ENCODE results near the gene DNAH8. TPM values are rescaled to one million over a fixed set of nuclear protein-coding genes. Genes with fewer than 3 reads are reported as not detected.

Gene DNAH8
- polyA plus RNA-seq, 1 of the 3 experiments (the other 2 are of a cell fraction): not detected

DNA sequence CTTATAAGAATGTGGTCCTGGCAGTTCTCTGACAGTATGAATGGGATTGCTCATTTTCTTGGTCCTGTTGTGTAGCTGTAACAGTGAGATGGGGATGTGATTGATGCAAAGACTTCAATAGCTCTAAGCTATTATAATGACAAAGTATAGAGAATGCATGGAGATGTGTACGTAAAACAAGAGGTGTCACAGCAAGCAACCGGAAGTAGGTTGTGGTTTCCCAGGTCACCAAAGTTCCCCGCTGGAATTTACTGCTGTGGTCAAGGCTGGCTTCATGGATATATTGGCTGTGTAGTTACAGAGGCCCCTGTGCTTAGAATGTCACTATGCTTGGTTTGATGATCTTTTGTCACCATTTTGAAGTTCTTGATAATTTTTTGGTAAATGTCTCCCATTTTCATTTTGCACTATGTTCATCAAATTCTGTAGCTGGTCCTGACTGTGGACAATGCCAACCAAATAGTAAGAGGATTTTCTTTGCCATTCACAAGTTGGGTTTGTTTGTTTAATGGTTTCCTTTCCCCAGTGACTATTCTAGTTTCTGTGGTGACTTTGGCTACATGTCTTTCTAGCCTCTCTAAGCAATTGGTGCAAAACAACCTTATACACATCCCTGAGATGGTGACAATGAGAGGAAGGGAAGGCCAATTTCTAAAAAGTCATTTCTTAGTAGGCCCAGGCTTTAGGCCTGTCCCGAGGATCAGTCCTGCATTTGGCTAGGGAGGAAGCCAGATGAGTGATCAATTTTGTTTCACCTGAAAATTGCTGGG is 10.5 kb downstream of the DNAH8 start (continued):
- TF ChIP-seq, protein P1, sequence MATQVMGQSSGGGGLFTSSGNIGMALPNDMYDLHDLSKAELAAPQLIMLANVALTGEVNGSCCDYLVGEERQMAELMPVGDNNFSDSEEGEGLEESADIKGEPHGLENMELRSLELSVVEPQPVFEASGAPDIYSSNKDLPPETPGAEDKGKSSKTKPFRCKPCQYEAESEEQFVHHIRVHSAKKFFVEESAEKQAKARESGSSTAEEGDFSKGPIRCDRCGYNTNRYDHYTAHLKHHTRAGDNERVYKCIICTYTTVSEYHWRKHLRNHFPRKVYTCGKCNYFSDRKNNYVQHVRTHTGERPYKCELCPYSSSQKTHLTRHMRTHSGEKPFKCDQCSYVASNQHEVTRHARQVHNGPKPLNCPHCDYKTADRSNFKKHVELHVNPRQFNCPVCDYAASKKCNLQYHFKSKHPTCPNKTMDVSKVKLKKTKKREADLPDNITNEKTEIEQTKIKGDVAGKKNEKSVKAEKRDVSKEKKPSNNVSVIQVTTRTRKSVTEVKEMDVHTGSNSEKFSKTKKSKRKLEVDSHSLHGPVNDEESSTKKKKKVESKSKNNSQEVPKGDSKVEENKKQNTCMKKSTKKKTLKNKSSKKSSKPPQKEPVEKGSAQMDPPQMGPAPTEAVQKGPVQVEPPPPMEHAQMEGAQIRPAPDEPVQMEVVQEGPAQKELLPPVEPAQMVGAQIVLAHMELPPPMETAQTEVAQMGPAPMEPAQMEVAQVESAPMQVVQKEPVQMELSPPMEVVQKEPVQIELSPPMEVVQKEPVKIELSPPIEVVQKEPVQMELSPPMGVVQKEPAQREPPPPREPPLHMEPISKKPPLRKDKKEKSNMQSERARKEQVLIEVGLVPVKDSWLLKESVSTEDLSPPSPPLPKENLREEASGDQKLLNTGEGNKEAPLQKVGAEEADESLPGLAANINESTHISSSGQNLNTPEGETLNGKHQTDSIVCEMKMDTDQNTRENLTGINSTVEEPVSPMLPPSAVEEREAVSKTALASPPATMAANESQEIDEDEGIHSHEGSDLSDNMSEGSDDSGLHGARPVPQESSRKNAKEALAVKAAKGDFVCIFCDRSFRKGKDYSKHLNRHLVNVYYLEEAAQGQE (IDR thresholded peaks at IDR 0.05; ENCODE audit: low read depth, low read length): no peak

DNA sequence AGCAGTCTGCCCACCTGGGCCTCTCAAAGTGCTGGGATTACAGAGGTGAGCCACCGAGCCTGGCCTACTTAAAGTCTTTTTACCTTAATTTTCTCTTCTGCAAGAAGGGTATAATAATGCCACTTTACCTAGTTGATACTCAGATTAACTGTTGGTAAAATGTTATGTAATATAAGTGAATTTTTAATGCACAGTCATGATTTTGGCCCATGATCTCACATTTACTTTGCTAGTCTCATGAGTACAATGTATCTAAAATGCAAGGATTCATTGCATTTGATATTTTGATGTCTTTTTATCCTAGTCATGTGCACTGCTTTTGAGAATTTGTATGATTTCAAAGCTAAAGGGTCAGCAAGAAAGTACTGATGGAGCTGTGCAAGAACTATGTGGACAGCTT is 13.1 kb downstream of the DNAH8 start:
- H3K4me1 ChIP-seq (ENCODE audit: control insufficient read depth in 1 of 2, insufficient read depth in 2 of 2, low read depth in 1 of 2, low read length in 1 of 2): peaks cover 0 to 16% of the 10 kb centered on the region in 2 experiments; a peak in 2 of 4 replicates
- CTCF ChIA-PET: no interaction called here
- H3K4me2 ChIP-seq: no peak overlapping the region
- H3K27me3 ChIP-seq (ENCODE audit: insufficient read depth): no peaks in the 10 kb centered on the region
- no peaks in the 10 kb centered on the region for H3K9me3 ChIP-seq
- TF ChIP-seq, protein P2, sequence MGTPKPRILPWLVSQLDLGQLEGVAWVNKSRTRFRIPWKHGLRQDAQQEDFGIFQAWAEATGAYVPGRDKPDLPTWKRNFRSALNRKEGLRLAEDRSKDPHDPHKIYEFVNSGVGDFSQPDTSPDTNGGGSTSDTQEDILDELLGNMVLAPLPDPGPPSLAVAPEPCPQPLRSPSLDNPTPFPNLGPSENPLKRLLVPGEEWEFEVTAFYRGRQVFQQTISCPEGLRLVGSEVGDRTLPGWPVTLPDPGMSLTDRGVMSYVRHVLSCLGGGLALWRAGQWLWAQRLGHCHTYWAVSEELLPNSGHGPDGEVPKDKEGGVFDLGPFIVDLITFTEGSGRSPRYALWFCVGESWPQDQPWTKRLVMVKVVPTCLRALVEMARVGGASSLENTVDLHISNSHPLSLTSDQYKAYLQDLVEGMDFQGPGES (IDR thresholded peaks at IDR 0.05; ENCODE audit: low read depth, low read length): no peak
- TF ChIP-seq GATA2 (CRISPR knock-in tag; IDR thresholded peaks at IDR 0.05) (no peak), RCOR1 (IDR thresholded peaks at IDR 0.05; ENCODE audit: low read length) (no peak)
- H3K9ac ChIP-seq: no peak overlapping the region
- DNase-seq: no peak
- H3K36me3 ChIP-seq (replicated peaks in 1 of 2; ENCODE audit: control insufficient read depth in 1 of 2, insufficient read depth in 2 of 2, low read length in 1 of 2): no peaks in the 10 kb centered on the region
- WGBS (ENCODE audit: low lambda C conversion rate): 50% methylated on average over 1 of the region's 1 CpG
- no peaks in the 10 kb centered on the region for H3K79me2 ChIP-seq (ENCODE audit: insufficient read depth)
- peak overlapping the region in 1 of 2 experiments; percentile 0; a peak in 1 of 4 replicates for H3K27ac ChIP-seq (ENCODE audit: low read depth in 2 of 2, low read length in 1 of 2)
- POLR2A ChIA-PET: no interaction called here
- no peaks in the 10 kb centered on the region for H3F3A ChIP-seq (replicated peaks; ENCODE audit: insufficient read depth)
- no peak overlapping the region for H3K4me3 ChIP-seq (ENCODE audit: low read depth in 2 of 2, low read length in 1 of 2)
- no peaks in the 10 kb centered on the region for H3K9me2 ChIP-seq
- H4K20me1 ChIP-seq (ENCODE audit: insufficient read depth): no peaks in the 10 kb centered on the region
- no peak overlapping the region; the same call in 1 of the 2 replicates for H2AFZ ChIP-seq (ENCODE audit: low read depth)

DNA sequence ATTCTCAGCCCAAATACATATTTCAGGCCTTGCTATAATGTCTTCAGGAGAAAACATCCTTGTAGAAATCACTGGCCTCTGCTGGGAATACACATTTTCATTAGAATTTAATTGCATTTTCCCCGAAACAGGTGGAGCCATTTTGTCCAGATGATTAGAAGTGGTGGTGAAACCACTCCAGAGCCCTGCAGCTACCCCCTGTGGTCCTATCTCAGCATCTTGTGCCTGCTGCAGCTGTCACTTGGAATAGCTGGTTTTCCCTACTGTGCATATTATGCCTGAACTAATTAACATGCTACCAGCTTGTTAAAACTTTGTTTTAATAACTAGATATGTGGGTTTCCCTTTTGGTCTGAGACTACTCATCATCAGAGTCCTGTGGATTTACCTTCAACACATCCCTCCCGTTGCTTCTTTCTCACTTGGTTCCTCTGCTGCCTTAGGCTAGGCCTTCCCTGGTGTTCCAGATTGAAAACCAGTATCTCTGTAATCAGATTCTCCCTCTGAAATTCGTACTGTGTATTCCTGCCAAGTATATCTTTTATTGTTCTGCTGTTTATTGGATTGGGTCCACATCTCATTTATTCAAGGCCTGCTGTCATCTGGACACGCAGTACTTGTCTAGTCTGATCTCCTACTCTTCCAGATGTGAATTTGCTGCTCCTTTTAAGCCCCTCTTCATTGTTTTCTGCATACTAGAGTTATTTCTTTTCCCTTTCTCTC is 15.2 kb downstream of the DNAH8 start:
- no peaks in the 10 kb centered on the region for H3K9me3 ChIP-seq
- H3K27me3 ChIP-seq (ENCODE audit: insufficient read depth): no peaks in the 10 kb centered on the region
- H3K36me3 ChIP-seq (replicated peaks in 1 of 2; ENCODE audit: control insufficient read depth in 1 of 2, insufficient read depth in 2 of 2, low read length in 1 of 2): no peaks in the 10 kb centered on the region
- H3K9me2 ChIP-seq: no peaks in the 10 kb centered on the region
- H4K20me1 ChIP-seq (ENCODE audit: insufficient read depth): no peaks in the 10 kb centered on the region
- ChIA-PET CTCF (interaction anchor here (0.7 to 1.7 kb wide), 2 partner anchors 10 to 23 kb away, joined by 3 to 4 read pairs; no protein-coding TSS in a partner anchor), POLR2A (no interaction called here)
- H3F3A ChIP-seq (replicated peaks; ENCODE audit: insufficient read depth): no peaks in the 10 kb centered on the region
- no peak overlapping the region for H3K9ac ChIP-seq
- no peak overlapping the region for H3K4me3 ChIP-seq (ENCODE audit: low read depth in 2 of 2, low read length in 1 of 2)
- H3K4me2 ChIP-seq: no peak overlapping the region
- no peaks in the 10 kb centered on the region for H3K79me2 ChIP-seq (ENCODE audit: insufficient read depth)
- H2AFZ ChIP-seq (ENCODE audit: low read depth): no peak overlapping the region
- 10% methylated on average over 4 of the region's 4 CpGs for WGBS (ENCODE audit: low lambda C conversion rate)
- peaks cover 0 to 16% of the 10 kb centered on the region in 2 experiments; a peak in 2 of 4 replicates for H3K4me1 ChIP-seq (ENCODE audit: control insufficient read depth in 1 of 2, insufficient read depth in 2 of 2, low read depth in 1 of 2, low read length in 1 of 2)
- peak; percentile 76 for DNase-seq
- H3K27ac ChIP-seq (ENCODE audit: low read depth in 2 of 2, low read length in 1 of 2): peak overlapping the region in 1 of 2 experiments; percentile 99; a peak in 2 of 4 replicates
- TF ChIP-seq RCOR1 (IDR thresholded peaks at IDR 0.05; ENCODE audit: low read length) (peak; percentile 72), FOXM1 (IDR thresholded peaks at IDR 0.05; ENCODE audit: low read depth) (no peak), GABPA (IDR thresholded peaks at IDR 0.05; ENCODE audit: low read depth) (no peak), RAD21 (IDR thresholded peaks at IDR 0.05; ENCODE audit: low read length) (peak; percentile 28; the same call in 1 of the 2 replicates)
- TF ChIP-seq, protein P2 (IDR thresholded peaks at IDR 0.05; ENCODE audit: low read depth, low read length): no peak
- TF ChIP-seq, protein P3, sequence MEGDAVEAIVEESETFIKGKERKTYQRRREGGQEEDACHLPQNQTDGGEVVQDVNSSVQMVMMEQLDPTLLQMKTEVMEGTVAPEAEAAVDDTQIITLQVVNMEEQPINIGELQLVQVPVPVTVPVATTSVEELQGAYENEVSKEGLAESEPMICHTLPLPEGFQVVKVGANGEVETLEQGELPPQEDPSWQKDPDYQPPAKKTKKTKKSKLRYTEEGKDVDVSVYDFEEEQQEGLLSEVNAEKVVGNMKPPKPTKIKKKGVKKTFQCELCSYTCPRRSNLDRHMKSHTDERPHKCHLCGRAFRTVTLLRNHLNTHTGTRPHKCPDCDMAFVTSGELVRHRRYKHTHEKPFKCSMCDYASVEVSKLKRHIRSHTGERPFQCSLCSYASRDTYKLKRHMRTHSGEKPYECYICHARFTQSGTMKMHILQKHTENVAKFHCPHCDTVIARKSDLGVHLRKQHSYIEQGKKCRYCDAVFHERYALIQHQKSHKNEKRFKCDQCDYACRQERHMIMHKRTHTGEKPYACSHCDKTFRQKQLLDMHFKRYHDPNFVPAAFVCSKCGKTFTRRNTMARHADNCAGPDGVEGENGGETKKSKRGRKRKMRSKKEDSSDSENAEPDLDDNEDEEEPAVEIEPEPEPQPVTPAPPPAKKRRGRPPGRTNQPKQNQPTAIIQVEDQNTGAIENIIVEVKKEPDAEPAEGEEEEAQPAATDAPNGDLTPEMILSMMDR (IDR thresholded peaks at IDR 0.05): no peak
- TF ChIP-seq, protein P4, sequence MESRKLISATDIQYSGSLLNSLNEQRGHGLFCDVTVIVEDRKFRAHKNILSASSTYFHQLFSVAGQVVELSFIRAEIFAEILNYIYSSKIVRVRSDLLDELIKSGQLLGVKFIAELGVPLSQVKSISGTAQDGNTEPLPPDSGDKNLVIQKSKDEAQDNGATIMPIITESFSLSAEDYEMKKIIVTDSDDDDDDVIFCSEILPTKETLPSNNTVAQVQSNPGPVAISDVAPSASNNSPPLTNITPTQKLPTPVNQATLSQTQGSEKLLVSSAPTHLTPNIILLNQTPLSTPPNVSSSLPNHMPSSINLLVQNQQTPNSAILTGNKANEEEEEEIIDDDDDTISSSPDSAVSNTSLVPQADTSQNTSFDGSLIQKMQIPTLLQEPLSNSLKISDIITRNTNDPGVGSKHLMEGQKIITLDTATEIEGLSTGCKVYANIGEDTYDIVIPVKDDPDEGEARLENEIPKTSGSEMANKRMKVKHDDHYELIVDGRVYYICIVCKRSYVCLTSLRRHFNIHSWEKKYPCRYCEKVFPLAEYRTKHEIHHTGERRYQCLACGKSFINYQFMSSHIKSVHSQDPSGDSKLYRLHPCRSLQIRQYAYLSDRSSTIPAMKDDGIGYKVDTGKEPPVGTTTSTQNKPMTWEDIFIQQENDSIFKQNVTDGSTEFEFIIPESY (IDR thresholded peaks at IDR 0.05; ENCODE audit: borderline replicate concordance, low read depth): no peak
